Heart right ventricle (tissue), 16 donors: ENCODE measurements around the gene OGFOD2. TPM values are rescaled to one million over a fixed set of nuclear protein-coding genes. Genes with fewer than 3 reads are reported as not detected.

ENCODE experiments used
- ATAC-seq, 8 donors: fragments of 200-7000 bp; cut with Tn5 transposase; one replicate each; pipeline ENCODE4 v1.9.1; 2020; ENCODE audit warnings: mild to moderate bottlenecking in 8 of 8, moderate library complexity in 8 of 8, moderate number of reproducible peaks in 1 of 8
- DNase-seq, 2 donors: peaks; one replicate each; pipeline ENCODE4 v3.0.0-alpha.2; 2020
- H3K27ac ChIP-seq, 10 donors: fragments of 200-600 bp; sonication (generic) in 2 of 10; one replicate each; pipeline versions ENCODE4 v1.5.0 to v1.8.0; 2020 to 2022; ENCODE audit warnings: mild to moderate bottlenecking in 3 of 10
- H3K27me3 ChIP-seq, 7 donors: fragments of 200-600 bp; one replicate each; pipeline ENCODE4 v1.8.0; 2021 to 2022; ENCODE audit warnings: mild to moderate bottlenecking in 2 of 7
- H3K36me3 ChIP-seq, 9 donors: fragments of 200-600 bp; sonication (generic) in 1 of 9; one replicate each; pipeline versions ENCODE4 v1.5.0 to v1.8.0; 2020 to 2022; ENCODE audit warnings: mild to moderate bottlenecking in 2 of 9
- H3K4me1 ChIP-seq, 9 donors: fragments of 200-600 bp; sonication (generic) in 1 of 9; one replicate each; pipeline versions ENCODE4 v1.5.0 to v1.8.0; 2020 to 2022; ENCODE audit warnings: mild to moderate bottlenecking in 4 of 9
- H3K4me3 ChIP-seq, 10 donors: fragments of 200-600 bp; sonication (generic) in 2 of 10; one replicate each; pipeline versions ENCODE4 v1.5.0 to v1.8.0; 2020 to 2022; ENCODE audit warnings: mild to moderate bottlenecking in 7 of 10, moderate library complexity in 2 of 10
- H3K9me3 ChIP-seq, 11 donors: fragments of 200-600 bp in 10 of 11; sonication (generic) in 2 of 11; one replicate each; pipeline versions ENCODE4 v1.5.0 to v1.8.0; 2013 to 2022; ENCODE audit warnings: mild to moderate bottlenecking in 2 of 11, control low read depth in 1 of 11, moderate library complexity in 1 of 11
- CTCF ChIP-seq, 9 donors: fragments of 200-600 bp; sonication (generic) in 2 of 9; IDR thresholded peaks; one replicate each; pipeline versions ENCODE4 v1.5.0 to v1.8.0; 2021 to 2022; ENCODE audit warnings: antibody characterized with exemption in 9 of 9, mild to moderate bottlenecking in 5 of 9, moderate library complexity in 1 of 9
- WGBS, 2 donors: extraction: QIAGEN DNeasy Blood & Tissue Kit; methylation state at CpG; one replicate each; pipeline ENCODE4 v1.1.7; 2013; ENCODE audit warnings: inconsistent platforms in 1 of 2; 5-methylcytosine and 5-hydroxymethylcytosine counted together
- intact Hi-C, 10 donors: fragments of 100-400 bp; cut with DNase I; formaldehyde crosslinking; loops; one replicate each; pipeline versions ENCODE4 v1.11.1 to v1.14.2; 2022
- polyA plus RNA-seq, 2 donors: library from polyadenylated mRNA; stranded (reverse); fragments of 200-250 nt; gene quantifications; one replicate each; pipeline ENCODE4 v1.2.3, GENCODE V29; 2013
- total RNA-seq, 10 donors: library from RNA; stranded (reverse); fragmentation: NEBNext Ultra II Directional in 3 of 10; extraction: Animal tissue kit (Norgen Biotek cat#: 25700) in 3 of 10; gene quantifications; one replicate each; pipeline versions ENCODE4 v1.2.1 to v1.2.4, GENCODE V29; 2021 to 2023
- donor health status: Arrhythmogenic right ventricular cardiomyopathy.
- donor health status: ischemic (EF 13 %, LVEDD 7.1; RV severe dilation, severe dysfunction).
- donor health status: healthy with polysubstance abuse.
- donor health status: DM: no; HTN: yes; CAD: no.
- donor health status: DM: no; HTN: no; CAD: no.
- donor health status: ischemic (EF 25% LVEDD 6.9; RV normal size, moderate dysfunction).
- donor health status: ischemic (EF 25% LVEDD 5.7; RV mildly dilated, moderate dysfunction).
- donor health status: healthy.
- donor health status: DM: yes; HTN: yes; CAD: no.
- donor health status: Ischemic cardiomyopathy.
- donor health status: ischemic (EF 35%, LVEDD 5.7; RV mildly dilated, moderate dysfunction).
- donor health status: nonischemic (EF 11% LVEDD 7.7; RV severe dilation, severe dysfunction).
- donor health status: DM: yes; HTN: yes; CAD: no.
- donor health status: PGD.
- donor health status: ischemic (EF 29% LVEDD 5.4; RV normal size, mild dysfunction).
- donor health status: nonischemic (EF 23%, LVEDD 6.1; RV moderate dilation, normal function).

OGFOD2 gene
- total and polyA plus RNA-seq, 12 donors = 10.6 to 17.1 (median 12.0) TPM

DNA sequence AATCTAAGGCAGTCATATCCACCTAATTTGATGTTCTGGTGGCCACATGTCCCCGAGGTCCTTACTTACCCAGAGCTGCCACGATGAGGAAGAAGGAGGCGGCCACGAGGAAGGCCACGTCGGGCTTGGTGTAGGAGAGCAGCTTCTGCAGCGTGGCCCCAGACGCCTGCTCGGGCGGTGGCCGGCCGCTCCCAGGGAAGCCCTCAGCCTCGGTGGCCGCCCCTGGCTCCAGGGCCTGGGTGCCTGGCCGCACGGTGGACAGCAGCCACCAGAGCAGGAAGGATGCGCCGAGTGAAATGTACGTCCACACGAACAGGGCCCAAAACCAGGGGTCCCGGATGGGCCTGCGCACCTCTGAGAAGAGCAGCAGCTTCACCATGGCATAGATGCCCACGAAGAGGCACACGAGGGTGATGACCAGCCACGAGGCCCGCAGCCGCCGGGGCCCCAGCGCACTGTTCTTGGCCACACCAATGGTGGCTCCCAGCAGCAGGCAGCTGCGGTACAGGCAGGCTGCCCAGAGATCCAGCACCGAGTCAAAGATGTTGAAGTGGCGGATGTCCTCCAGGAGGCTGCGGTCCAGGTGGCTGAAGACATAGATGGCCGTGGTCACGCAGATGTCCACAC is 15.4 kb upstream of the OGFOD2 start:
- H3K36me3 ChIP-seq = peaks cover 0 to 38% (median 5%) of the 10 kb centered on the region in 9 donors
- no peak overlapping the region for H3K4me3 ChIP-seq
- H3K27ac ChIP-seq = peak overlapping the region in 2 of 10 donors; percentile 62 to 78
- intact Hi-C loops = loop anchor here in 1 of 10 donors (10.0 kb wide), 1 partner anchor 165 kb away; no protein-coding TSS in a partner anchor
- ATAC-seq (no peak), DNase-seq (no peak)
- peaks cover 4 to 48% (median 32%) of the 10 kb centered on the region in 9 donors for H3K4me1 ChIP-seq
- no peaks in the 10 kb centered on the region for H3K9me3 ChIP-seq
- no peaks in the 10 kb centered on the region for H3K27me3 ChIP-seq
- TF ChIP-seq CTCF (IDR thresholded peaks at IDR 0.05) = no peak
- 95 to 96% methylated on average over 33 to 35 of the region's 35 CpGs for WGBS, 2 donors

DNA sequence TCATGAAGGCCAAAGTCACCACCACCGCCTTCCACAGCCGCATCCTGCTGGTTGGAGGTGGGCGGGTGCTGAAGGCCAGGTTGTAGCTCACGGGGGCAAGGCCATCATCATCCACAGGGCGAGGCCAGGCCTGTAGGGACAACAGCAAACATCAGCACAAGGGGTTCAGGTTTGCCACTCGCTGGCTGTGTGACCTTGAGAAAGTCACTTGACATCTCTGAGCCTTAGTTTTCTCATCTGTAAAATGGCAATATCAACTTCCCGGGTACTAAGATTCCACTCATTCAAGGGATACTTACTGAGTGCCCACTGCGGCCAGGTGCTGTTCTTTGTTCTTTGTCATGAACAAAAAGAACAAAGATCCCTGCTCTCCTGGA is 14.9 kb upstream of the OGFOD2 start:
- intact Hi-C loops = no loop called here
- Histone ChIP-seq H3K9me3 (no peaks in the 10 kb centered on the region), H3K36me3 (peaks cover 0 to 38% (median 5%) of the 10 kb centered on the region in 9 donors), H3K4me1 (peaks cover 4 to 53% (median 37%) of the 10 kb centered on the region in 9 donors), H3K27me3 (no peaks in the 10 kb centered on the region), H3K4me3 (no peak overlapping the region), H3K27ac (no peak overlapping the region)
- ATAC-seq (no peak), DNase-seq (no peak)
- TF ChIP-seq CTCF (IDR thresholded peaks at IDR 0.05) = no peak
- 97% methylated on average over 8 of the region's 8 CpGs for WGBS, 2 donors

DNA sequence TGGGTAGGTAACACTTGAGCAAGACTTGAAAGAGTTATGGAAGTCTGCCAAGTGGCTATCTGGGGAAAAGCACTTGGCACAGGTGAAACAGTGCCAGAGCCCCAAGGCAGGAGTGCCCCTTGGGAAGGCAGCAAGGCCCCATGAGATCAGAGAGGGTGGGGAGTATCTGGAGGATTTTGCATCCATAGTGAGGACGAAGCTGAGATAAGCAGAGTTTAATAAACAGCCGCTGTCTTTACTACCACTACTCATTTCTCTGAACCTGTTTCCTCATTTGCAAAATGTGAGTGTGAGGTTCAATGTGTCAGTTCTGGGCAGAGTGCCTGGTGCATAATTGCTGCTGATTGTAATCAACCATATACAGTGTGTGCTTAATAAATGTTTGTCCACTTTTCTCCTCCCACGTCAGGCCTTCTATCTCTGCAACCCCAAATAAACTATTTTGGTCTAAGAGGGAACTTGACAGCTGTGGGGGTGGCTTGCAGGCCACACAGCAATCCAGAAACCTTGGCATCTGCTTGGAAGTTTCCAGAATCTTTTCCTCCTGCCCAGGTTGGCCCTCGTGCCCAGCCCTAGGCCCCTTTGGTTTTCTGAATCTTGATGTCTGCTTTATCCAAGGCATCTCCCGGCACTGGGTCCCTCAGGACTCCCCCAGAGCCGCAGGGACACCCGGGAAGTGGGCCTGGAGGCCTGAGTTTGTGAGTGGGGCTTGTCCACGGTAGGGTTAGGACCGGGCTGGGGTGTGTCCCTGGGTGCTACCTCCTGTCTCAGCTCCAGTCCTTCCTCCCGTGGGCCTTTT is 13.3 kb upstream of the OGFOD2 start:
- peaks cover 11 to 67% (median 49%) of the 10 kb centered on the region in 9 donors for H3K4me1 ChIP-seq
- DNase-seq (no peak), ATAC-seq (peak in 2 of 8 donors; percentile 2 to 25)
- no peaks in the 10 kb centered on the region for H3K27me3 ChIP-seq
- H3K27ac ChIP-seq = peak overlapping the region in 4 of 10 donors; percentile 35 to 57 (median 46)
- H3K36me3 ChIP-seq = peaks cover 0 to 33% (median 5%) of the 10 kb centered on the region in 9 donors
- 71 to 76% methylated on average over 10 of the region's 10 CpGs for WGBS, 2 donors
- no peak for TF ChIP-seq CTCF (IDR thresholded peaks at IDR 0.05)
- intact Hi-C loops = no loop called here
- no peak overlapping the region for H3K4me3 ChIP-seq
- no peaks in the 10 kb centered on the region for H3K9me3 ChIP-seq

GRCh38 chr12:122963941-122964265 is 11.1 kb upstream of the OGFOD2 start:
- Histone ChIP-seq H3K4me3 (peak overlapping the region in 1 of 10 donors; percentile 19), H3K9me3 (no peaks in the 10 kb centered on the region), H3K27ac (peak overlapping the region in 2 of 10 donors; percentile 5 to 10), H3K36me3 (peaks cover 0 to 17% (median 5%) of the 10 kb centered on the region in 9 donors), H3K27me3 (no peaks in the 10 kb centered on the region), H3K4me1 (peaks cover 11 to 57% (median 38%) of the 10 kb centered on the region in 9 donors)
- WGBS, 2 donors = 18 to 45% methylated on average over 8 of the region's 8 CpGs
- no peak for TF ChIP-seq CTCF (IDR thresholded peaks at IDR 0.05)
- intact Hi-C loops = no loop called here
- peak in 4 of 8 donors; percentile 7 to 27 (median 12) for ATAC-seq
- DNase-seq = peak; percentile 37 to 66
